BLaER1 (cell line): ENCODE results near the gene TSPAN15.

Experiments used
- H3K27ac ChIP-seq: shearing (Covaris generic); formaldehyde crosslinking; 2 replicates; pipeline ENCODE4 v1.8.1; 2022
- H3K27me3 ChIP-seq: shearing (Covaris generic); formaldehyde crosslinking; 2 replicates; pipeline ENCODE4 v1.8.1; 2022
- H3K36me3 ChIP-seq: shearing (Covaris generic); formaldehyde crosslinking; 2 replicates; pipeline ENCODE4 v1.8.1; 2022
- H3K4me1 ChIP-seq: shearing (Covaris generic); formaldehyde crosslinking; 2 replicates; pipeline ENCODE4 v1.8.1; 2022
- H3K4me2 ChIP-seq: shearing (Covaris generic); formaldehyde crosslinking; 2 replicates; pipeline ENCODE4 v1.8.1; 2022
- H3K4me3 ChIP-seq: shearing (Covaris generic); formaldehyde crosslinking; 2 replicates; pipeline ENCODE4 v1.8.1; 2022
- H3K9ac ChIP-seq: shearing (Covaris generic); formaldehyde crosslinking; 2 replicates; pipeline ENCODE4 v1.8.1; 2022
- H3K9me3 ChIP-seq: shearing (Covaris generic); formaldehyde crosslinking; 2 replicates; pipeline ENCODE4 v1.8.1; 2022
- H4K20me1 ChIP-seq: shearing (Covaris generic); formaldehyde crosslinking; 2 replicates; pipeline ENCODE4 v1.8.1; 2022
- Cebpa-rat ChIP-seq: shearing (Covaris generic); IDR thresholded peaks from 2 replicates; pipeline ENCODE4 v1.8.1; 2022

Gene TSPAN15

GRCh38 chr10:69491611-69492010 lies 40.3 kb downstream of the TSPAN15 start:
- H3K4me1 ChIP-seq = peaks cover 13% of the 10 kb centered on the region
- H3K27me3 ChIP-seq = no peaks in the 10 kb centered on the region
- no peak overlapping the region for H3K9ac ChIP-seq
- no peak for TF ChIP-seq Cebpa-rat
- peaks cover 39% of the 10 kb centered on the region for H3K9me3 ChIP-seq
- H4K20me1 ChIP-seq = no peaks in the 10 kb centered on the region
- 0 out of 2 replicates have a peak, but pooled peaks cover 7% of the 10 kb centered on the region for H3K36me3 ChIP-seq
- 0 out of 2 replicates have a peak overlapping the region, but pooled peaks have one; percentile 1 for H3K4me2 ChIP-seq
- no peak overlapping the region for H3K27ac ChIP-seq
- H3K4me3 ChIP-seq = no peak overlapping the region

GRCh38 chr10:69492091-69492745 lies 41.0 kb downstream of the TSPAN15 start:
- Histone ChIP-seq H4K20me1 (no peaks in the 10 kb centered on the region), H3K9ac (no peak overlapping the region), H3K9me3 (peaks cover 33% of the 10 kb centered on the region), H3K27me3 (no peaks in the 10 kb centered on the region), H3K4me3 (no peak overlapping the region), H3K27ac (no peak overlapping the region), H3K4me2 (peak overlapping the region; percentile 1; the same call in 1 of the 2 replicates), H3K36me3 (0 out of 2 replicates have a peak, but pooled peaks cover 7% of the 10 kb centered on the region), H3K4me1 (peaks cover 13% of the 10 kb centered on the region)
- TF ChIP-seq Cebpa-rat = no peak

DNA sequence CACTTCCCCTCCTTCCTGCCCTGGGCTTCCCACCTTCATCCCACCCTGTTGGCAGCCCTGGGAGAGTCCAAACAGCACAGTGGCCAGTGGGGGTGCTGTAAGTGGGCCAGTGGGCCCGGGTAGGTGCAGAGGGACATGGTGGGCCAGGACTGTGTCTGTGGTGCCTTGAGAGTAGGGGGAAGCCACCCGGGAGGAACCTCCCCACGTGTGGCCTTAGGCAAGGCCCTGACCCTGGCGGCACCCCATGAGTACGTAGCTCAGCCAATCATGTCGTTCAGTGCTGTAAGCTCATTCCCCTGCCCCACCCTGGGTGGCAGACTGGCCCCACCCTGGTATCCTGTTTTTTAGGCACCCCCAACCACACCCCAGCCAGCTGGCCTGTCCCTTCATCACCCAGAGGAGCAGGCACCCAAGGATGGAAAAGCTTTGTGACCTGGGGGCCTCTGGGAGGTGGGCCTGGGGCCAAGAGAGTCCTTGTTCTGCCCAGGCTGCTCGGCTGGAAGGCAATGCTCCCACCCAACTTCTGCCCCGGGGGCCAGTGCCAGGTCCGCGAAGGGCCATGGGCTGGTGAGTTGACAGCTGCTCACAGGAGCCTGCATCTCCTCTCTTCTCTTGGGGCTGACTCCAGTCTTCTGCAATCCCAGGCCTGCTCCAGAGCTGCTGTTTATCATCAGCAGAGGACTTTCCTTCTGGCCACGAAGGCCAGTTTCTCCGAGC lies 41.6 kb downstream of the TSPAN15 start:
- H3K27me3 ChIP-seq = no peaks in the 10 kb centered on the region
- H4K20me1 ChIP-seq = no peaks in the 10 kb centered on the region
- H3K27ac ChIP-seq = no peak overlapping the region
- H3K9ac ChIP-seq = no peak overlapping the region
- peaks cover 16% of the 10 kb centered on the region for H3K4me1 ChIP-seq
- H3K4me2 ChIP-seq = no peak overlapping the region
- H3K4me3 ChIP-seq = no peak overlapping the region
- H3K36me3 ChIP-seq = 0 out of 2 replicates have a peak, but pooled peaks cover 7% of the 10 kb centered on the region
- peaks cover 26% of the 10 kb centered on the region for H3K9me3 ChIP-seq
- no peak for TF ChIP-seq Cebpa-rat

DNA sequence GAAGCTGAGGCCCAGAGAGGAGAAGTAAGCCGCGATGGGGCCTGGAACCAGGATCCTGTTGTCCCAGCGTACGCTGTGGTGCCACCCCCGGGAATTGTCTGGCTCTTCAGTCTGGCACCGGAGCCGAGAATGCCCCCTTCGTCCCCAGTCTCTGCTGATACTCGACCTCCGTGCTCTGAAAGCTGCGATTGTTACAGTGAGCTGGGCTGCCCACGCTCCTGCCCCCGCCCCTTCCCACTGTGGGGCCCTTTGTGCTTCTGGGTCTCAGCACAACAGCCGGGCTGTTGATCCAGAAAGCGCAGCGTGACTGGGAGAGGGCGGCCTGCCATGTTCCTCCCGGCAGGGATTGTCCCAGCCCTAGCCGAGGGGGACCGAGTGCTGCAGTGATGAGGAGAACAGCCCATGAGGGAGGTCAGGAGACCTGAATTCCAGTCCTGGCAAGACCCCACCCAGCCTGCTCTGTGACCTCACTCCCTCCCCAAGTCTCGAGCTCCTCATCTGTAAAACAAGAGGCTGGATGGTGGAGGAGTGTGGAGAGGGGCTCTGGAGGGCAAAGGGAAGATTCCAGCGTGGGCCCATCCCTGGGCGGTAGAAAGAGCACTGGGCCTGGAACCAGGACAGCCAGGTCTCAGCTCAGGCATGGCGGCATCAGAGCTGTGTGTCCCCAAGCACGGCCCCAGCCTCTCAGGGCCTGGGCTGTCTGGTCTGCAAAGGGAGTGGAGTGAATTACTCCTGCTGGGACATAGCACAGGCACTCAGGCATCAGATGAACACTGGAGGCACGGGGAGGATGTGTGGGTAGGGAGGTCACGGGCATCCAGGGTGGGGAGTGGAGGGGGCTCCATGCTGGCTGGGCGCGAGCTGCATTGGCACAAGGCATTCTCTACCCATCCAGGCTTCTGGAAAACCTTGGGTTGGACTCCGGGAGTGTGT lies 43.6 kb downstream of the TSPAN15 start:
- H3K27me3 ChIP-seq = no peaks in the 10 kb centered on the region
- H3K4me3 ChIP-seq = no peak overlapping the region
- H3K9ac ChIP-seq = no peak overlapping the region
- peaks cover 20% of the 10 kb centered on the region for H3K4me1 ChIP-seq
- no peak overlapping the region for H3K27ac ChIP-seq
- no peak for TF ChIP-seq Cebpa-rat
- H3K9me3 ChIP-seq = peaks cover 6% of the 10 kb centered on the region
- H3K4me2 ChIP-seq = no peak overlapping the region
- H4K20me1 ChIP-seq = no peaks in the 10 kb centered on the region
- 0 out of 2 replicates have a peak, but pooled peaks cover under 1% of the 10 kb centered on the region for H3K36me3 ChIP-seq

- no peak overlapping the region for H3K9ac ChIP-seq
- H3K27ac ChIP-seq = no peak overlapping the region
- H3K4me3 ChIP-seq = no peak overlapping the region
- no peak for TF ChIP-seq Cebpa-rat
- H3K4me2 ChIP-seq = no peak overlapping the region
- peaks cover 20% of the 10 kb centered on the region for H3K4me1 ChIP-seq
- H3K27me3 ChIP-seq = no peaks in the 10 kb centered on the region
- no peaks in the 10 kb centered on the region for H4K20me1 ChIP-seq
- no peaks in the 10 kb centered on the region for H3K9me3 ChIP-seq
- no peaks in the 10 kb centered on the region for H3K36me3 ChIP-seq
These were observed 44.4 kb downstream of the TSPAN15 start for GRCh38 chr10:69495666-69496065.

DNA sequence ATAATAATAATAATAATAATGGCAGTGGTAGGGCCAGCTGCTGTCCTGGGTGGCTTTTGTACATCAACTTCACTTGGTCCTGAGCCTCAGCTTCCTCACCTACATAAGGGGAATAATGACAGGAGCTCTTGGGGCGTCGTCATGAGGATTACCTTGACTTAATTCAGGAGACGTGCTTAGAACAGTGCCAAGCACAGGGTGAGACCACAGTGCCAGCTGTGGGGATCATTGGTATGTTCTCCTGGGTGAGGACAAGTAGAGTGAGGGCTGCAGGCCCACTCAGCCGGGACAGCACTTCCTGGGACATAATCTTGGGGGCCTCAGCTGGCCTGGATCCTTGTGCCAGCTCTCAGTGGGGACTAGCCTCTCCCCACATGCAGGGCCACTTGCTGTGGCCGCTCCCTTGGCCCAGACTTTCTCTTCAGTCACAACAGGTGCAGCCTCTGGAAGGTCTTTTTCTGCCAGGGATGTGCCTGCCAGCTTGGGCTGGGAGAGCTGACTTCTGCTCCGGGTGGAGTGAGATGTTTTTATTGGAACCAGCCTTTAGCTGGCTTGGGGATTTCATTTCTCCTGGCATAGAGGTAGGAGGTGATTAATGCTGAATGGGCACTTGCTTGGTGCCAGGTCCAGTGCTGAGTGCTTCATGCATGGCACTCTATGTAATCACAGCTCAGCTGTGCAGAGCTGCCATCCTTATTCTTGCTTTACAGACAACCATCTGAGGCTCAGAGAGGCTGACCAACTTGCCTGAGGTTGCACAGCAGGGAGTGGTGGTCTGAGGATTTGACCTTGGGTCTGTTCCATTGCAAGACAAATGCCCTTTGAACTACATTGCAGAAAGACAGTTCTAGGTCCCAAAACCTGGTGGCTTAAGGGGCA lies 45.3 kb downstream of the TSPAN15 start:
- no peak for TF ChIP-seq Cebpa-rat
- no peak overlapping the region for H3K9ac ChIP-seq
- H3K4me3 ChIP-seq = no peak overlapping the region
- no peak overlapping the region for H3K27ac ChIP-seq
- H3K9me3 ChIP-seq = no peaks in the 10 kb centered on the region
- H4K20me1 ChIP-seq = no peaks in the 10 kb centered on the region
- H3K27me3 ChIP-seq = no peaks in the 10 kb centered on the region
- no peaks in the 10 kb centered on the region for H3K36me3 ChIP-seq
- peaks cover 17% of the 10 kb centered on the region for H3K4me1 ChIP-seq
- H3K4me2 ChIP-seq = no peak overlapping the region

GRCh38 chr10:69497231-69497561 lies 45.9 kb downstream of the TSPAN15 start:
- Histone ChIP-seq H3K27me3 (no peaks in the 10 kb centered on the region), H3K9me3 (no peaks in the 10 kb centered on the region), H3K4me1 (peaks cover 11% of the 10 kb centered on the region), H3K4me2 (no peak overlapping the region), H3K4me3 (no peak overlapping the region), H3K27ac (no peak overlapping the region), H4K20me1 (no peaks in the 10 kb centered on the region), H3K9ac (no peak overlapping the region), H3K36me3 (no peaks in the 10 kb centered on the region)
- TF ChIP-seq Cebpa-rat = no peak

GRCh38 chr10:69497611-69498390 lies 46.5 kb downstream of the TSPAN15 start:
- peaks cover 7% of the 10 kb centered on the region; the same call in 1 of the 2 replicates for H3K4me1 ChIP-seq
- H3K9ac ChIP-seq = no peak overlapping the region
- no peak overlapping the region for H3K4me3 ChIP-seq
- no peak overlapping the region for H3K27ac ChIP-seq
- H3K9me3 ChIP-seq = no peaks in the 10 kb centered on the region
- no peaks in the 10 kb centered on the region for H4K20me1 ChIP-seq
- H3K4me2 ChIP-seq = peak overlapping the region; percentile 15
- H3K27me3 ChIP-seq = no peaks in the 10 kb centered on the region
- H3K36me3 ChIP-seq = no peaks in the 10 kb centered on the region
- TF ChIP-seq Cebpa-rat = no peak
